ENCODE data around the gene SAMM50.
"Not testable (repeated sequence)": the region's sequence is repeated elsewhere in the genome, so short reads cannot be mapped to it uniquely, and the experiment has no call there.

Gene SAMM50

DNA sequence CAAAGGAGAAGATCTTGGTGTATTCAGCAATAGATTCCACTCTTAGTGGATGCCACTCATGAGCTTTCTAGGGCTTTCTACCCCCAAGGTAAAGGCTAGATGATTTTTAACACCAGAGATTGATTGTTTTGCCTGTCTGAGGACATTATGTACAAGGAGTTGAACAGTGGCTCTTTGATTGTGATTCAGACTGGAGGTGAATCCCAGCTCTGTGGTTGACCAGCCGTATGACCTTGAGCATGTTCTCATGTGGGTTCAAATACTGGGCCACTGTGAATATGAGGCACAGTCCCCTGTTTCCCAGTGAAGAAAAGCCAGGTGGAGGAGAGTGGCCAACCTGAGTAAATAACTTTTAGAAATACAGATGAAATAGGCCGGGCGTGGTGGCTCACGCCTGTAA is 44.9 kb downstream of the SAMM50 start:
- DNase-seq (ENCODE audit: low read depth in 2 of 2), result no peak

GRCh38 chr22:44001521-44001920 is 46.3 kb downstream of the SAMM50 start:
- no peak for DNase-seq (ENCODE audit: low read depth in 2 of 2)

GRCh38 chr22:44002324-44002723 is 47.1 kb downstream of the SAMM50 start:
- no peak for DNase-seq (ENCODE audit: low read depth in 2 of 2)

DNA sequence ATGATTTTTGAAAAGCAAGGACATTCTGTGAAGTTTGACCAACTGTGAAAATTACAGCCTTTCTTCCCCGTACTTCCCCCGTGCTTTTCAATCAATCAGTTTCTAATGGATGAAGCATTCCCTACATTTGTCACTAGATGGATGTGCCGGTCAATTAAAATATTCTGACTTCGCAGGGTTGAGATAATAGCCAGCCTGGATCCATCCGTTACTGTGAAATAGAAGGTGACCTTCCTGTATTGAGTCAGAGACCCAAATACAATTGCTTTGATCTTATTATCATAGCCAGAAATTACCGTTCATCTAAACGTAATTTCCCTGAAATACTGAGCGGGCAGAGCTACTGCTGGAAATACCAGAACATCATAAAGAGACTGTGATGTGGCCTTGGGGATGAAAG is 47.8 kb downstream of the SAMM50 start:
- no peak for DNase-seq (ENCODE audit: low read depth in 2 of 2)

DNA sequence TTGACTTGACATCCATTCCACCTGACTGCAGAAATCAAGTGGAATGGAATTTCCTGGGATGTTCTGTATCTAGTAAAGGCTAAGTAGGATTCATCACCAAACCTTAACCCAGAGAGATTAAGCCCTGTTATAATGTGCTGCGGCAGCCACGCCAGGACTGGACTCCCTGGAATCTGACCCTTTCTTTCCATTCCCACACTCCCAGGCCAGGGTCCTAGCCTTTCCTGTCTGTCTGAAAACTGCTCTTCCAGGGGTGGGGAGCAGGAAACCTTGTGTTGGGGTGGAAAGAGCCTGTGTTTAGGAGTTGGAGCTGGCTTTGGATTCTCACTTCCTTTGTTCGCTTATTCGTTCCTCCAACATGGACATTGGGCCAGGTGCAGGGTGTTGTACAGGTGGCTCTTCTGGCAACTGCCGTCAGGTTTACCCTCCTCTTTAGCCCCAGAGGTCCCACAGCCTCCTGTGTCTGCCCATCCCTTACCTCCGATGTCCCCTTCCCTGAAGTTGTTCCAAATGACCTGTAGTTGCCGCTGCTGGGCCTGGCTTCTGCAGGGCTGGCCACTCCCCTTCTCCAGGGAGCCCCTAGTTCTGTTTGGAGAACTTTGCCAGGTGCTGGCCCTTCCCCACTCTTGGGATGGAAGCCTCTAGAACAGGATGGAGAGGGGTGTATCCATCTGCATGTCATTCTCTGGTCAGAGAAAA is 48.3 kb downstream of the SAMM50 start:
- no peak for DNase-seq (ENCODE audit: low read depth in 2 of 2)

- no peak for DNase-seq (ENCODE audit: low read depth in 2 of 2)
These were observed 48.8 kb downstream of the SAMM50 start for GRCh38 chr22:44004104-44004460.

- no peak for DNase-seq (ENCODE audit: low read depth in 2 of 2)
These were observed 50.3 kb downstream of the SAMM50 start for GRCh38 chr22:44005524-44005923.

- DNase-seq (ENCODE audit: low read depth in 2 of 2), result no peak
These were observed 56.9 kb downstream of the SAMM50 start for GRCh38 chr22:44012162-44012561.

- no peak for DNase-seq (ENCODE audit: low read depth in 2 of 2)
These were observed 57.3 kb downstream of the SAMM50 start for GRCh38 chr22:44012591-44012990.

DNA sequence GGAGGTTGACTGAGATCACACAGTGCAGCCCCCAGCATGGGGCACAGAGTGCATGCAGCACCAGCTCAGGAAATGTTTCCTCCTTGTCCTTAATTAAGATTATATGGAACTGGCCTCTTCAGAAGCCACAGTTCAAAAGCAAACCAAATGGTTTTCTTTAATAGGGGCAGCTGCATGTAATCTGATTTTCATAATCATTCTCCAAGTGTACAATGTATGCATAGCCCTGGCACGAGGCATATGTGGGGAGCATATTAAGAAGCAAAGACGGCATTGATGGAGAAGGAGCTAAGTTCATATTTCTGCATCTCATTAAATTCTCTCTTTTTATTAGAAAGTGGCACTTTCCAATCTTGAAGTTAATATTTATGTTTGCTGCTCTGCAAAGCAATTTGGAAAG is 59.0 kb downstream of the SAMM50 start:
- no peak for DNase-seq (ENCODE audit: low read depth in 2 of 2)

GRCh38 chr22:44016586-44016985 is 61.3 kb downstream of the SAMM50 start:
- not testable (repeated sequence) for DNase-seq (ENCODE audit: low read depth in 2 of 2)

DNA sequence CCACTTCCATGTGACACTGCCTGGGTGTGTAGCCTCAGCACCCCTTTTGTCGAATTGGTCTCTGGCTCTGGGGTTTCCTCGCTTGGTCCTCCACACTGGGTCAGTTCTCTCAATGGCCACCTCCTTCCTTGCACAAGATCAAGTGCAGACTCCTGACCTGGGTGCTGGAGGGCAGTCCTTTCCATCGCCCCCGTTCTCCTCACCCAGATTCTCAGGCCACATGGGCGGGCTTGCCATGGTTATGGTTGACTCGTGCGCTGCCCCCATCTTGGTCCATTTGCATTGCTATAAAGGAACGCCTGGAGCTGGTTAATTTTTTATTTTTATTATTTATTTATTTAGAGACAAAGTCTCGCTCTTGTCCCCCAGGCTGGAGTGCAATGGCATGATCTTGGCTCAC is 63.4 kb downstream of the SAMM50 start:
- no peak for DNase-seq (ENCODE audit: low read depth in 2 of 2)

DNA sequence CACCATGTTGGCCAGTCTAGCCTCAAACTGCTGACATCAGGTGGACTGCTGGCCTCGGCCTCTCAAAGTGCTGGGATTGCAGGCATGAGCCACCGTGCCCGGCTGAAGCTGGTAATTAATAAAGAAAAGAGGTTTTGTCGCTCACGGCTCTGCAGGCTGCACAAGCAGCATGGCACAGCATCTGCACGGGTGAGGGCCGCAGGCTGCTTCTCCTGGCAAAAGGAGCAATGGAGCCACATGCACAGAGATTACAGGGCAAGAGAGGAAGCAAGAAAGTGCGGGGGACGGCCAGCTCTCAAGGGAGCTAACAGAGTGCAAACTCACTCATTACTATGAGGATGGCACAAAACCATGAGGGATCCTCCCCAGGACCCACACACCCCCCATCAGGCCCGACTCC is 64.2 kb downstream of the SAMM50 start:
- DNase-seq (ENCODE audit: low read depth in 2 of 2), result no peak

- DNase-seq (ENCODE audit: low read depth in 2 of 2), result no peak
These were observed 64.6 kb downstream of the SAMM50 start for GRCh38 chr22:44019846-44020245.

- no peak for DNase-seq (ENCODE audit: low read depth in 2 of 2)
These were observed 65.7 kb downstream of the SAMM50 start for GRCh38 chr22:44020981-44021380.

- peak in 1 of 2 experiments; percentile 17 for DNase-seq (ENCODE audit: low read depth in 2 of 2)
These were observed 68.4 kb downstream of the SAMM50 start for GRCh38 chr22:44023404-44024287.

- no peak for DNase-seq (ENCODE audit: low read depth in 2 of 2)
These were observed 69.2 kb downstream of the SAMM50 start, which contains the start of gene PARVB for GRCh38 chr22:44024288-44024921. TSS of gene PARVB (plus strand) at chr22:44024302. CDS start at chr22:44024340, 38 bp downstream.

DNA sequence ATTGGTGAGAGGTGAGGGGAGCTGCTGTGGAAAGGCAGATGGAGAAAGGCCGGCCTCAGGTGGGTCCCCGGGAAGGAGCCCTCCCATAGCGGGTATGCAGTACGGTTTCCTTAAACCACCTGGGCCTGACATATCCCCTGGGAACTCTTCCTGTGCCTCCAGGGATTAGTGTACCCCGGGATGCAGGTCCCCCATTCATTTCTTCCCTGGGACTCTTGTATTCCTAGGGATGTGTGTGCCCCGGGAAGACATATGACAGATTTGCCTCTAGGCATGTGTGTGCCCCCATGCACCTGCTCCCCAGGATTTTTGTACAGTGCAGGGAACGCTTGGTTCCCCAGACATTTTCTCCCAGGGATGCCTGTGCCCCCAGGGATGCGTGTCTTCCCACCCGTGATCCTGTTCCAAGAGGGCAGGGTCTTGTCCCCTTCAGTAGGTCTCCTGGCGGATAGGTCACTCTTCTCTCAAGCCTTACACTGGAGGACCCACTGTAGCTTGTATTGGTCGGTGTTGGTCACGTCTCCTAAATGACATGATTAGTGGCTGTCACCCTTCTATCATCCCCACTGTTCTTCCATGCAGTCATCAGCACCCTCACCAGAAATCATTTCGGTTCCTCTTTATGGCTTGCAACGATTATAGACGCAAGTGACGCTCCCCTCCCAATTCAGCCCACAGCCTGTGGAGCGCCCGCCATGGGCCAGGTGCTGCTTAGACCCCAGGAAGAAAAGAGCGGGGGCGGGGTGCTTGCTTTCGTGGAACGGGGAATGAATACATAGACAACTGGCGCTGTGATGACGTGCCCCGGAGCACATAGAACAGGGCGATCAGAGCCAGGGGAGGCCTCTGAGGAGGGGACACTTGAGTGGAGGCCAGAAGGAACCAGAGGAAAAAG is 70.2 kb downstream of the SAMM50 start:
- no peak for DNase-seq (ENCODE audit: low read depth in 2 of 2)

- no peak for DNase-seq (ENCODE audit: low read depth in 2 of 2)
These were observed 70.9 kb downstream of the SAMM50 start for GRCh38 chr22:44026066-44026629.

DNA sequence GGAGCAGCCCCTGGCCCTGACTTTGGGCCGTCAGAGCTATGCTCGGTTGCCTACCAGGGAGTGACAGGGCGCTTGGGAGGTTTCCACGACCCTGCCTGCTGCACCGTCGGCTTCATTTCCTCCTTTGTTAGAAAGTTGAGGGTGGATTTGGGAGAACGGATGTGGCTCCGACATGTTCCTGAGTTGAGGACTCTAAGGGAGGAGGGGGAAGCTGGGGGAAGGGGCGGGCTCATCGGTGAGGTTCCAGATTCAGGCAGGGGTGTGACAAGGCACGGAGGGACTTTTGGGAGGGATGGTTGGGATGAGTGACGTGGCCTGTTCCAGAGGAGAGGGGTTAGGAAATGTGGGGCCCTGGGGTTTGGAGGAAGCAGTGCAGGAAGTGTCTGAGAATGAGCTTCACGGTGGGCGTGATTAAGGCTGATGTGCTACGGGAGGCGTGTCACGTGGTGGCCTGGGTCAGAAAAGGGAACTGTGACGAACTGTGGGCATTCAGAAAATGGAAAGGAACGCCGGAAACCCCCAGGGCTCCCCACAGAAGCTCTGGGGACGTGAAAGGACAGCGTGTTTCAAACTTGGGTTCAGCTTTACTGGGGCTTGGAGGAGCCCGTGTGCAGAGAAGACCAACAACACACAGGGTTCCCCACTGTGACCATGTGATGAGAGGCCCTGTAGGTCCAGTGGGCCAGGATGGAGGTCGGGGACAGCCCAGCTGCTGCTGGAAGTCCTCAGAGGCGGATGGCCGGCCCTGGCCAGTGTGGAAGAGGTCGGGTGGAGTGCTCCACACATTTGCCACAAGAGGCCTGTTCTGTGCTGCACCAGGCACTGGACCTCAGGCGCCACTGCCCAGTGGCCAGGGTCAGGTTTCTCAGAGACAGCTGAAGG is 71.6 kb downstream of the SAMM50 start:
- peak; percentile 11 to 57 for DNase-seq (ENCODE audit: low read depth in 2 of 2)
